AG04449 (cell line): ENCODE data around the gene MEGF11.
"Not testable (repeated sequence)": the region's sequence is repeated elsewhere in the genome, so short reads cannot be mapped to it uniquely, and the experiment has no call there.

Experiments used
- CTCF ChIA-PET: fragments of 350-600 bp; formaldehyde crosslinking; extraction: SDS; loops from one replicate; lab custom pipeline; 2021; ENCODE audit warnings: antibody characterized with exemption; lab: Yijun Ruan, JAX
- POLR2A ChIA-PET: fragments of 400-600, 350-600 bp; formaldehyde crosslinking; extraction: SDS; loops from one replicate; lab custom pipeline; 2020; ENCODE audit warnings: antibody characterized with exemption, inconsistent platforms; lab: Yijun Ruan, JAX
- DNase-seq: peaks from one replicate; pipeline ENCODE4 v3.0.0-alpha.2; 2010; ENCODE audit warnings: low read depth, low spot score
- H3K4me3 ChIP-seq: 2 replicates; pipeline ENCODE4 v1.5.1; 2011; ENCODE audit warnings: low read depth, mild to moderate bottlenecking, control low read depth, low read length
- CTCF ChIP-seq: IDR thresholded peaks from one replicate; pipeline ENCODE4 v1.5.1; 2011; ENCODE audit warnings: mild to moderate bottlenecking, moderate library complexity, low read length, control low read depth, inconsistent platforms; ENCODE audit not compliant: insufficient read depth; ENCODE audit errors: missing control alignments

The MEGF11 gene

GRCh38 chr15:65868546-65869125, 384.9 kb downstream of the MEGF11 start:
- H3K4me3 ChIP-seq, result peak overlapping the region; percentile 97
- CTCF ChIA-PET, result interaction anchor here (0.6 to 5.3 kb wide), 10 partner anchors 10 to 420 kb away, joined by 3 to 35 read pairs (median 4); partner anchors contain the start of gene INTS14
- no peak for TF ChIP-seq CTCF
- DNase-seq, result no peak
- POLR2A ChIA-PET, result interaction anchor here (0.5 to 1.7 kb wide), 6 partner anchors 12 to 1271 kb away, joined by 3 to 16 read pairs (median 4); partner anchors contain the start of genes DENND4A and INTS14

GRCh38 chr15:65867933-65868332, 385.6 kb downstream of the MEGF11 start:
- not testable (repeated sequence) for DNase-seq, H3K4me3 ChIP-seq
- POLR2A ChIA-PET, result interaction anchor here (1.6 to 1.7 kb wide), 2 partner anchors 76 to 257 kb away, joined by 4 to 16 read pairs; partner anchors contain the start of genes DENND4A and INTS14
- CTCF ChIA-PET, result interaction anchor here (1.2 to 5.3 kb wide), 4 partner anchors 10 to 256 kb away, joined by 3 to 35 read pairs (median 20); partner anchors contain the start of gene INTS14

GRCh38 chr15:65867244-65867643, 386.3 kb downstream of the MEGF11 start:
- ChIA-PET CTCF (interaction anchor here (0.6 to 3.9 kb wide), 3 partner anchors 9 to 256 kb away, joined by 3 to 35 read pairs (median 14); partner anchors contain the start of gene INTS14), POLR2A (no interaction called here)
- TF ChIP-seq CTCF, result no peak
- no peak overlapping the region for H3K4me3 ChIP-seq
- DNase-seq, result no peak

- no peak overlapping the region for H3K4me3 ChIP-seq
- ChIA-PET POLR2A (no interaction called here), CTCF (interaction anchor here (0.6 to 2.5 kb wide), 7 partner anchors 10 to 224 kb away, joined by 3 to 10 read pairs (median 3); no protein-coding TSS in a partner anchor)
- no peak for DNase-seq
- no peak for TF ChIP-seq CTCF
These were observed 390.4 kb downstream of the MEGF11 start for GRCh38 chr15:65863106-65863505.

GRCh38 chr15:65862682-65863081, 390.9 kb downstream of the MEGF11 start:
- DNase-seq, result no peak
- POLR2A ChIA-PET, result no interaction called here
- CTCF ChIA-PET, result interaction anchor here (0.6 to 2.5 kb wide), 6 partner anchors 10 to 224 kb away, joined by 3 to 10 read pairs (median 5); no protein-coding TSS in a partner anchor
- no peak overlapping the region for H3K4me3 ChIP-seq
- peak; percentile 37 for TF ChIP-seq CTCF

GRCh38 chr15:65857718-65858402, 395.7 kb downstream of the MEGF11 start:
- no peak for DNase-seq
- no peak overlapping the region for H3K4me3 ChIP-seq
- TF ChIP-seq CTCF, result no peak
- POLR2A ChIA-PET, result no interaction called here
- CTCF ChIA-PET, result interaction anchor here (0.7 to 9.9 kb wide), 23 partner anchors 8 to 262 kb away, joined by 3 to 136 read pairs (median 5); partner anchors contain the start of genes INTS14 and RAB11A
